IPS-15b (cell line): ENCODE measurements around the gene CCDC88C.
"Not testable (repeated sequence)": the region's sequence is repeated elsewhere in the genome, so short reads cannot be mapped to it uniquely, and the experiment has no call there.

Source experiments
- H3K27me3 ChIP-seq: one replicate; pipeline ENCODE4 v1.6.1; 2013; ENCODE audit warnings: low read length; ENCODE audit not compliant: control insufficient read depth, insufficient read depth
- H3K36me3 ChIP-seq: one replicate; pipeline ENCODE4 v1.6.1; 2013; ENCODE audit warnings: low read length; ENCODE audit not compliant: control insufficient read depth, insufficient read depth
- H3K4me1 ChIP-seq: one replicate; pipeline ENCODE4 v1.6.1; 2013; ENCODE audit warnings: mild to moderate bottlenecking, low read length; ENCODE audit not compliant: control insufficient read depth, insufficient read depth
- H3K4me3 ChIP-seq: one replicate; pipeline ENCODE4 v1.5.1; 2013; ENCODE audit warnings: low read depth, low read length
- H3K9ac ChIP-seq: one replicate; pipeline ENCODE4 v1.6.1; 2013; ENCODE audit warnings: low read depth, mild to moderate bottlenecking, low read length
- H3K9me3 ChIP-seq: one replicate; pipeline ENCODE4 v1.6.1; 2013; ENCODE audit warnings: mild to moderate bottlenecking, low read length; ENCODE audit not compliant: control insufficient read depth, insufficient read depth

The CCDC88C gene

GRCh38 chr14:91267965-91268437 lies 149.6 kb downstream of the CCDC88C start:
- H3K27me3 ChIP-seq = peaks cover 24% of the 10 kb centered on the region
- H3K4me3 ChIP-seq = no peak overlapping the region
- peaks cover 5% of the 10 kb centered on the region for H3K36me3 ChIP-seq
- no peaks in the 10 kb centered on the region for H3K9me3 ChIP-seq
- no peak overlapping the region for H3K9ac ChIP-seq
- no peaks in the 10 kb centered on the region for H3K4me1 ChIP-seq

GRCh38 chr14:91266276-91266675 lies 151.3 kb downstream of the CCDC88C start:
- H3K9me3 ChIP-seq, H3K9ac ChIP-seq, H3K36me3 ChIP-seq, H3K4me3 ChIP-seq, H3K4me1 ChIP-seq: not testable (repeated sequence)
- peaks cover 25% of the 10 kb centered on the region for H3K27me3 ChIP-seq

DNA sequence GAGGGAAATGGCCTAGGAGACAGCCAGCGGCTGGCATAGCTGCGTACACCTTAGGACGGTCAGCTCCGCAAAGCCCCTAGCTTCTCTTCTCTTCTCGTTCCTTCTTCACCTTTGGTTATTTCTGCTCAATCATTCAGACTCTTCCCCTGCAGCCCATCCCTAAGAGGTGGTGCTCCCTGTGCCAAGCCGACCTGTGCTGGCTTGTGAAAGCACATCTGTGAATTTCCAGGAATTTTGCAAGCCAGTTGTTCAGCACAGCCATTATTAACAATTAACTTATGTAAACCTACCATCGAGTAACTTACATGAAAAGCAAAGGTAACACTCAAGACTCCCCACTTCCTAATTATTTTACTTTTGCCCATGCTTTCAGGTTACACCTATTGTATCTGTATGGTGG lies 152.2 kb downstream of the CCDC88C start:
- H3K9me3 ChIP-seq = no peaks in the 10 kb centered on the region
- H3K36me3 ChIP-seq = no peaks in the 10 kb centered on the region
- no peaks in the 10 kb centered on the region for H3K4me1 ChIP-seq
- H3K27me3 ChIP-seq = peaks cover 25% of the 10 kb centered on the region
- H3K9ac ChIP-seq = no peak overlapping the region
- no peak overlapping the region for H3K4me3 ChIP-seq

DNA sequence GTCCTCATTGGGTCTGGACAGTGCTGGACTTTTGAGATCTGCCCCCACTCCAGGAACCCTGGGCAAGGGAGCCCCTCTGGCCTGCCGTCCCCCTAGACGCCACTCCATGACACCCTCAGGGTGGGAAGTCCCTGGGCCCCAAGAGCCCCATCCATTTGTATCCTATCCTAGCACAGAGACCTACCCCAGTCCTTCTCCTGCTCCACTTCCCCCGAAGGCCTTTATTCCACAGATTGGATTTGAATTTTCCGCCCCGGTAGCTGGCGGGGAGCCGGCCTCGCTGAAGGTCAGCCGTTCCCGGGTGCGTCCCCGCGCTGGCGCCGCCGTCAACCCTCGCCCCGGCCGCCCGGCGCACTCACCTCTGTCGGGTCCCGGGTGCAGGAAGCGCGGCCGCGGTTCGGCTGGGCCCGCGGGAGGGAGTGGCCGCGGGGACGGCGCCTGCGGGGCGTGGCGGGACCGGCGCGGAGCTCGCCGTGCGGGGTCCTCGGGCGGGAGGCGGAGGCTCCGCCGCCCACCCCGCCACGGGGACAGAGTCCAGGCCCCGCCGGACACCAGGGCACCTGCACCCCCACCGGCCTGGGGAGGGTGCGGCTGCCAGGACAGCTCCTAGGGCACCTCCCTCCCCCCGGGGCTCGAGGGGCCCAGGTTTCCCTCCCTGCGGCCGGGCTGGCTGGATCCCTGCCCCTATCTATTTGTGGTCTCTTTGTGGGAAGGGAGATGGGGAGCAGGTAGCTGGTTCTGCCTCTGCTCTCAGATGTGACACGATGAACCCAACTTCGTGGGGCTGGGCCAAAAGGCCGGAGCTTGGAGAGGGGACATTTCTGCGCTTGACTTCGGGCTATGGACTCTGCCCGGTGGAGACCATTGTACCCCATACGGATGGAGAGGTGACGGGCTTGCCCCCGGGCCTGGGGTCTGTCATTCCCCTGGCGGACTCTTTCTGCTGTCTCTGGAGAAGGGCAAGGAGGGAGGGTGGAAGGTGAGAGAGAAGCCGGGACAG lies 153.2 kb downstream of the CCDC88C start:
- H3K9ac ChIP-seq = no peak overlapping the region
- no peaks in the 10 kb centered on the region for H3K4me1 ChIP-seq

GRCh38 chr14:91263329-91263728 lies 154.3 kb downstream of the CCDC88C start:
- no peaks in the 10 kb centered on the region for H3K36me3 ChIP-seq
- no peak overlapping the region for H3K4me3 ChIP-seq
- H3K4me1 ChIP-seq = no peaks in the 10 kb centered on the region
- H3K27me3 ChIP-seq = peaks cover 25% of the 10 kb centered on the region
- H3K9me3 ChIP-seq = no peaks in the 10 kb centered on the region
- H3K9ac ChIP-seq = no peak overlapping the region

More for the DNA sequence above, 153.2 kb downstream of the CCDC88C start:
- Histone ChIP-seq H3K36me3 (no peaks in the 10 kb centered on the region), H3K27me3 (peaks cover 25% of the 10 kb centered on the region), H3K4me3 (peak overlapping the region; percentile 45), H3K9me3 (no peaks in the 10 kb centered on the region)

DNA sequence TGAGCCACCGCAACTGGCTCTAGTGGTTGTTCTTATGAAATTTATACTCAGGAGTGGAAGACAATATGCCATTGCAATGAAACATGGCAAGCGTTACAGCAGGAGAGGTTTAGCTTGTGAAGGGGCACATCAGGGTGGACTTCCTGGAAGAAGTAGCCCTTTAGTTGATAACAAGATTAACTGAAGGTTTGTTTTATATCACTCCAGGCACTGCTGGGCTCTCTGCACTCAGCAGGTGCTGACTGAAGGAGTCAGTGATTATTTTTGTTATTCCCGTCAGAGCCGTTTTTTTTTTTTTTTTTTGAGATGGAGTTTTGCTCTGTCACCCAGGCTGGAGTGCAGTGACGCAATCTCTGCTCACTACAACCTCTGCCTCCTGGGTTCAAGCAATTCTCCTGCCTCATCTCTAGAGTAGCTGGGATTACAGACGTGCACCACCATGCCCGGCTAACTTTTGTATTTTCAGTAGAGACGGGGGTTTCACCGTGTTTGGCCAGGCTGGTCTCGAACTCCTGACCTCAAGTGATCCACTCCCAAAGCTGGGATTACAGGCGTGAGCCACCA lies 155.6 kb downstream of the CCDC88C start:
- Histone ChIP-seq H3K27me3 (peaks cover 25% of the 10 kb centered on the region), H3K9ac (no peak overlapping the region), H3K4me3 (no peak overlapping the region), H3K4me1 (no peaks in the 10 kb centered on the region), H3K36me3 (no peaks in the 10 kb centered on the region), H3K9me3 (no peaks in the 10 kb centered on the region)

GRCh38 chr14:91261115-91261514 lies 156.5 kb downstream of the CCDC88C start:
- Histone ChIP-seq H3K9ac (no peak overlapping the region), H3K4me1 (no peaks in the 10 kb centered on the region), H3K4me3 (no peak overlapping the region), H3K9me3 (no peaks in the 10 kb centered on the region), H3K36me3 (no peaks in the 10 kb centered on the region), H3K27me3 (peaks cover 25% of the 10 kb centered on the region)

DNA sequence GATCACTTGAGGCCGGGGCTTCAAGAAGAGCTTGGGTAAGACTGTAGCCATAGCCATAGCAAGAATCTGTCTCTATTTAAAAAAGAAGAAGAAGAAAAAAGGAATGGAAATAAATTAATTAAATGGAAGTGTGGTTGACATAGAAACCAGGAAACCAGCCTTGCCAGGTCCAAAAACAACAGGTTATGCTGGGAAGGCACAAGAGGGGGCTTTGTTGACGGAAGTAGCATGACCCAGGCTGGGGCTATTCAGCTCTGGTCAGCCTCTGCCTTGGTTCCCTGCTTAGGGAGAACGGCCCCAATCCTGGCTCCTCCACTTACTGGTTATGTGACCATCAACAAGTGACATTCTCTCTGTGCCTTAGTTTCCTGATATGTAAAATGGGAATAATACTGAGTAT lies 158.7 kb downstream of the CCDC88C start:
- Histone ChIP-seq H3K9me3 (no peaks in the 10 kb centered on the region), H3K9ac (no peak overlapping the region), H3K36me3 (no peaks in the 10 kb centered on the region), H3K27me3 (peaks cover 13% of the 10 kb centered on the region), H3K4me3 (no peak overlapping the region), H3K4me1 (no peaks in the 10 kb centered on the region)

DNA sequence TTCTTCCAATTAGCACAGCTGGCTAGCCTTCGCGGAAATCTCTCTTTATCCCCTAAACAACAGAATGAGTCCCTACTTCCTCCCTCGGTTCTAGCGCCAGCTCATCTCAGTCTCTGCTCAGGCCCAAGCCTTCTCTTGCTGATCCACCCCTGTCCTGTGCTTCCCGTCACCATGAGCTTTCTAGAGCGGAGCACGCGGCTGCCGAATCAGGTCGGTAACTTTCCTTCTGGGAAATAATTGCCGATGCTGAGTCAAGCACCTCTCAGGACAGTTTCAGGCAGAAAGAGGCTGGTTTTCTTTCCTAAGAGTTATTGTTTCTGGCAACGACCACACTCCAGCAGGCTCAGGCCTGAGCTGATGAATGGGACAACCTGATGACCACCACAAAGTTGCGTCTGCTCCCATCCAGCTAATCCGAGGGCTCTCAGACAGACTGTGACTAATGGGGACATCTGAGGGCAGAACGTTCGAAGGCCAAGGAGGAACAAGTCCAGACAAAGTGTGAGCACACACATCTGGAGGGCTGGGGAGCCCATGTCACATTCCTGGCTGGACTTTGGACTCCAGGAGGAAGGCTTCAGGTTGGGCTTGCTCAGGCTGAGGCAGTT lies 159.5 kb downstream of the CCDC88C start:
- no peaks in the 10 kb centered on the region for H3K9me3 ChIP-seq
- H3K4me1 ChIP-seq = no peaks in the 10 kb centered on the region
- H3K9ac ChIP-seq = no peak overlapping the region
- peaks cover 6% of the 10 kb centered on the region for H3K27me3 ChIP-seq
- no peaks in the 10 kb centered on the region for H3K36me3 ChIP-seq
- no peak overlapping the region for H3K4me3 ChIP-seq

DNA sequence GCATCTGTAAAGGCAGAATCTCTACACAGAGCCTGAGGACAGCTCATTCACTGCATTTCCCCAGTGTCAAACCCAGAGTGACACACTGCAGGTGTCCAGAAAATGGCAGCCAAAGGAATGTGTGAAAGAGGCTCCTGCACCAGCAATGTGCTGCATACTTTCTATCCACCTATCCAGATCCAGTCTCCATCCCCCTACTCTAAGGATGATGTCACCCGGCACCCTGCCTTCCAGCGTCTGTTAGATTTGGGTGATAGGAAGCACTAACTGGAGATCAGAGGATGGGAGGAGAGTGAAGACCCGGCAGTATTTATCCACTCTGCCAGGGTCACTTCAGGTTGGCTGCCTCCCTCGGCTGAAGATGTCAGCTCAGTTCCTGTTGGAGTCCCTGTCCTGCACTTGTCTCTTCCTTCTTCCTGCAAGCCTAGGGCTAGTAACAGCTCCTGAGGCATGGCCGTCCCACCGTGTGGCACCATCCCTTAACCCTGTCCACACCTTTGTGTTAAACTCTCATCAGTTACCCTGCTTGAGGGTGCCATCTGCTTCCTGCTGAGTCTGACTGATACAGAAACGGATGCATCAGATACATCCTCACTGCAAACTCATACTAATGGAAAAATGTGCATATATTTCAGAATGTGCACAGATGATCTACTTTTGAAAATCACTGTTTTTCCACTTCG lies 160.2 kb downstream of the CCDC88C start:
- H3K36me3 ChIP-seq = no peaks in the 10 kb centered on the region
- peaks cover 7% of the 10 kb centered on the region for H3K27me3 ChIP-seq
- peaks cover 2% of the 10 kb centered on the region for H3K4me1 ChIP-seq
- H3K4me3 ChIP-seq = no peak overlapping the region
- H3K9me3 ChIP-seq = no peaks in the 10 kb centered on the region
- H3K9ac ChIP-seq = no peak overlapping the region

DNA sequence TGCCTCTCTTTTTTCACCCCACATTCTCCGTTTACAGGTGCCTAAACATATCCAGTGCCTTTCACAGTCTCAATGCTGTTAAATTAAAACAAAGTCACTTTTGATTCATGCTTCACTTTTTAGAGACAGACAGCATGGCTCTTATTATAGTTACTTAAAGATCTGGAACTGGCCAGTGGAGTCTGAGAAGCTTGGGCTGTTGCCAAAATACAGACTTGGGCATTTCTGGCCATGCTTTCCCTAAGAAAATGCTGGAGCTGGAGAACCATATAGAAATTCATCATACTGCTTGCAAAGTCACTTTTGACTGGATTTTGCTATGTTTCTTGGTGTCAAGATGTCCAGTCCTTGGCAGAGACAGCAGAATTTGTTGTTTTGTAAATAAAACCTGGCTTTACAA lies 161.0 kb downstream of the CCDC88C start:
- no peaks in the 10 kb centered on the region for H3K9me3 ChIP-seq
- H3K36me3 ChIP-seq = no peaks in the 10 kb centered on the region
- peaks cover 2% of the 10 kb centered on the region for H3K4me1 ChIP-seq
- H3K9ac ChIP-seq = no peak overlapping the region
- no peak overlapping the region for H3K4me3 ChIP-seq
- peaks cover 7% of the 10 kb centered on the region for H3K27me3 ChIP-seq
